Measurements from ENCODE around the gene JAK1.

The JAK1 gene

DNA sequence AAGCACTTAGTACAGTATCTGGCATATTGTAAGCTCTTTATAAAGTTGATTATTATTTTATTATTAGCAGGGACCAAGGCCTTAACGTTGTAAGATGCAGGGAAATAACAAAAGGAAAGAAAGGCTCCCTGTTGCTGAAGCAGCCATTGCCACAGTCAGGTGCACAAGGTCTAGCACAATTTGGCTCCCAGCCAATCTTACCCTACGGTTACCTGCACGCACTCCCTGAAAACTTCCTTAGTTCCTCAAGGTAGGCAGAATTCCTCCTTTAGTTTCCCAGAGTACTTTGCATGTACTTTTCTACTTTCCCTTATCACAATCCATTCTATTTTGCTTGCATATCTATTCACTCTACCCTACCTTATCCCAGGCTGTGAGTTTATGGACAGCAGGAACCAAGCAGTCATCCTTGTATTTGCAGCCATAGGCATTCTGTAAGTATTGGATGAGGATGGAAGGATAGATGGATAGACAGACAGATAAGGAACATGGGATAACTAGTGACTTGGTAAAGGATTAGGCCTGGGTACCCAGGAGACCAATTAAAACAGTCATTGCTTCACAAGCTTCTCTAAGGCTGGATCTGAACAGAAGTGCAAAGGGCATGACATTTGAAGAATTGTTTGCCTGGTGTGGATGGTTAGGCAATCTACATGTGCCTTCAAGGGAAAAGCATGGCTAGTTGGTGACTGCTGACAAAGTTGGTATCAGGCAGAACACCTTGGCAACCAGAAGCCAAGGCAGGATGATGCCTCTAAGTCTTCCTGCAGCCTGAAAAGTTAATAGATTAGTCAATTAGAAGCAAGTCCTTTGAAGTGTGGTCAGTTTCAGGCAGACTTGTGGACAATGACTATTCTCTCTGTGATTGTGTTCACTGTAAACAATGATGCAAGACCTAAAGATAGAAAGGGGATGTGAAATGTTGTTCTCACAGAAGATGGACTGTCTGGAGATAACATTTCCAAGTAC lies 20.8 kb upstream of the JAK1 start:
- no peak for DNase-seq (ENCODE audit: low read depth)
- H3K4me3 ChIP-seq (ENCODE audit: low read depth, low read length), result no peak overlapping the region
- TF ChIP-seq, protein P1, sequence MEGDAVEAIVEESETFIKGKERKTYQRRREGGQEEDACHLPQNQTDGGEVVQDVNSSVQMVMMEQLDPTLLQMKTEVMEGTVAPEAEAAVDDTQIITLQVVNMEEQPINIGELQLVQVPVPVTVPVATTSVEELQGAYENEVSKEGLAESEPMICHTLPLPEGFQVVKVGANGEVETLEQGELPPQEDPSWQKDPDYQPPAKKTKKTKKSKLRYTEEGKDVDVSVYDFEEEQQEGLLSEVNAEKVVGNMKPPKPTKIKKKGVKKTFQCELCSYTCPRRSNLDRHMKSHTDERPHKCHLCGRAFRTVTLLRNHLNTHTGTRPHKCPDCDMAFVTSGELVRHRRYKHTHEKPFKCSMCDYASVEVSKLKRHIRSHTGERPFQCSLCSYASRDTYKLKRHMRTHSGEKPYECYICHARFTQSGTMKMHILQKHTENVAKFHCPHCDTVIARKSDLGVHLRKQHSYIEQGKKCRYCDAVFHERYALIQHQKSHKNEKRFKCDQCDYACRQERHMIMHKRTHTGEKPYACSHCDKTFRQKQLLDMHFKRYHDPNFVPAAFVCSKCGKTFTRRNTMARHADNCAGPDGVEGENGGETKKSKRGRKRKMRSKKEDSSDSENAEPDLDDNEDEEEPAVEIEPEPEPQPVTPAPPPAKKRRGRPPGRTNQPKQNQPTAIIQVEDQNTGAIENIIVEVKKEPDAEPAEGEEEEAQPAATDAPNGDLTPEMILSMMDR (IDR thresholded peaks at IDR 0.05; ENCODE audit: low read depth, low read length, missing control alignments), result no peak

DNA sequence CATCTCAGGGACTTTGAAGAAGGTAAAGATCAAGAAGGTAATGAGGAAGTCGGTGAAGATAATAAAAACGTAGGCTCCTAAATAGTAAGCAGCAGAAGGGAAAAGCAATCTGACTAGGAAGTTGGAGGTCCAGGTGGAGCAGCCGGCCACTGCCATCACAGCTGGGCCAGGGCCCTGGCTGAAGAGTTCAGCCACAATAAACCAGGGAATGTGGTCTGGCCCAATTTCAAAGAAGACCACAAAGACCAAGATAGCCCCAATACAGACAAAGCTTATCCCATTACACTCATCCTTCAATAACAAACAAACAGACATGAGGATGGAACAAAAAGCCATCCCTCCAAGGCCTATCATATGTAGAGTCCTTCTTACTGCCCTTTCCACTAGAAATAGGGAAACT lies 18.4 kb upstream of the JAK1 start:
- H3K4me3 ChIP-seq (ENCODE audit: low read depth, low read length), result no peak overlapping the region
- DNase-seq (ENCODE audit: low read depth), result no peak
- TF ChIP-seq, protein P1 (IDR thresholded peaks at IDR 0.05; ENCODE audit: low read depth, low read length, missing control alignments), result no peak

DNA sequence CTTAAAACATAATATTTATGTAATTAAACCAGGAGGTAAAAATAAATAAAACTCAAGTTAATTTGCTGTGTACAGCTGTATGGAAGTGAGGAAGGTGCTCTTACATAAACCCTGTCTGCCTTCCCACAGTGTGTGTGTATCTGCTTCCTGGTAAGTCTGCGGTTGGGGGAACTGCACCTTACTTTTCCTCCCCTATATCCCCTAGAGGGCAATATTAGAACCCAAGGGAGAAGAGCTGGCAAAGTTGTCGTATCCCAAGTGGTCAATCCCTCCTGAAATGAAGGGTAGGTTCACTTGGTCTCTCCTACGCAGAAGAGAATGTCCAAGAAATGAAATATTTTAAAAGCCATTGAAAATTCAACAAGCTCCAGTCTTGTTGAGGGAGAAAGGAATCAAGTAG lies 17.8 kb upstream of the JAK1 start:
- TF ChIP-seq, protein P1 (IDR thresholded peaks at IDR 0.05; ENCODE audit: low read depth, low read length, missing control alignments), result no peak
- no peak overlapping the region for H3K4me3 ChIP-seq (ENCODE audit: low read depth, low read length)
- no peak for DNase-seq (ENCODE audit: low read depth)

DNA sequence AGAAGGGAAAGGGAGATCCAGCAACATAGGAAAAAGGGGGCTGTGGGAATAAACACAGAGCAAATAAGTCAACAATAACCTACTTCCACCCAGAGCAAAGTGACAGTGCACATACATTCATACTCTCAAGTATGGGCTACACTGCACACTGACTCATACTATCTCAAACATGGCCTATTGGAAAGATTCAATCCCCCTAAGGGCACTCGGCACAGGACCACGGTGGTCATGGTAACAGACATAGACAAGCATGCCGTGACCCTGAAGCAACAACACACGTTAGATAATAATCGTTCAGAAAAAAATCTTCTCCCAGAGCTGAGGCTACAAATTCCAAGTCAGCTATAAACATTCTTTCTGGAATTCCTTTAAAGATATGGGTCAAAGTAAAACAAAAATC lies 16.8 kb upstream of the JAK1 start:
- TF ChIP-seq, protein P1 (IDR thresholded peaks at IDR 0.05; ENCODE audit: low read depth, low read length, missing control alignments), result no peak
- no peak overlapping the region for H3K4me3 ChIP-seq (ENCODE audit: low read depth, low read length)
- no peak for DNase-seq (ENCODE audit: low read depth)

DNA sequence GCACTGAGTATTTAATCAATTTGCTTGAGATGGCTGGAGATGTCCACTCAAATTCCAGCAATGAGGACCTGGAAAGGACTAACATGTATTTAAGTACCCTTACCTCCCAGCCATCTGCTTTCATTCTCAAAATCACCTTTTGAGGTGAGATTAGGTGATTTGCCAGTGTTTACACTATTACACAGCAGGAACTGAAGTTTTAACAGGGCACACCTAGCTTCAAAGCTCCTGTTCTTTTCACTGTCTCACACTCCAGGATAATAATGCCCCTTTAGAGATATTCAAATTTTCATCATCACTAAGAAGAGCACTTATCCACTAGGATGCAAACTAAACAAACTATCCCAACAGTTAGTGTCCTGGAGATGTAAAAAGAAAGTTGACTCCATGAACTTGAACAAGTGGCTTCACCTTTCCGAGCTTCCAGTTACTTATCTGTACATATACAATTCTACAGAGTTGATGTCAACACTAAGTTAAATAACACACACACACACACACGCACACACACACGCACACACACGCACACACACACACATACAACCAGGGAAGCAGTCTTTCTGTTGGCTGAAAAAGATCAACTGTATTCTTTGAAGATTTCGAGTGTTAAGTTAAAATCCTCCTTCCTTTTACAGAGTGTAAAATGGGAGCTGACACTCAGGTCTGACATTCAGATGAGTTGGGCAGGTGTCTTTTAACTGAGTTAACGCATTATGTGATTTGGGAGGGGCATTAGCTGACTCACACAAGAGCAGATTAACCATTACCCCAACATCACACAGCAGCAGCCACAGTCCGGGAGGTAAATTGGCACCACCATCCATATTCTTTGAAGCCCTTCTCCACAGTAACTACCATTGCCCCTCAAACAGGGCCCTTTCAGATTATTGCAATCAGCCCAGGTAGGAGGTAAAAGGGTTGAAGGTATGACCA lies 15.5 kb upstream of the JAK1 start:
- no peak overlapping the region for H3K4me3 ChIP-seq (ENCODE audit: low read depth, low read length)
- no peak for DNase-seq (ENCODE audit: low read depth)

More for the DNA sequence above, 15.5 kb upstream of the JAK1 start:
- TF ChIP-seq, protein P1 (IDR thresholded peaks at IDR 0.05; ENCODE audit: low read depth, low read length, missing control alignments), result no peak
